H1 (cell line): ENCODE measurements around the gene ITPKC. TPM values are rescaled to one million over a fixed set of nuclear protein-coding genes. Genes with fewer than 3 reads are reported as not detected.

Source experiments
- CTCF ChIA-PET: fragments of 300-600 bp; sonication (Branson Sonifier 250); formaldehyde crosslinking; loops from one replicate; lab custom pipeline; 2021; ENCODE audit not compliant: partially characterized antibody; lab: Charles Lee
- POLR2A ChIA-PET: fragments of 300-600 bp; sonication (Branson Sonifier 250); formaldehyde crosslinking; loops from one replicate; lab custom pipeline; 2021; ENCODE audit warnings: inconsistent platforms; ENCODE audit not compliant: partially characterized antibody; lab: Charles Lee
- DNase-seq, 2 experiments: peaks; one replicate each; pipeline versions ENCODE4 v3.0.0 to v3.0.0-alpha.2; 2010 to 2022; ENCODE audit warnings: low spot score in 2 of 2, low read depth in 1 of 2, mixed read lengths in 1 of 2
- FAIRE-seq: peaks from 2 replicates; lab custom pipeline; 2011; peaks lifted over from hg19 to GRCh38; lab: Jason Lieb, UNC
- H2AFZ ChIP-seq: 2 replicates; pipeline ENCODE4 v1.8.1; 2012; ENCODE audit warnings: low read length, inconsistent platforms
- H2AK5ac ChIP-seq: 2 replicates; pipeline ENCODE4 v1.6.1; 2013; ENCODE audit warnings: low read depth, low read length
- H2BK120ac ChIP-seq: replicated peaks from 2 replicates; pipeline ENCODE3; 2013; ENCODE audit warnings: low read depth, low read length, inconsistent platforms
- H2BK12ac ChIP-seq: 2 replicates; pipeline ENCODE4 v1.6.1; 2013; ENCODE audit warnings: low read depth, low read length
- H2BK15ac ChIP-seq: 2 replicates; pipeline ENCODE4 v1.6.1; 2013; ENCODE audit warnings: low read length
- H2BK20ac ChIP-seq: 2 replicates; pipeline ENCODE4 v1.6.1; 2013; ENCODE audit warnings: low read length
- H2BK5ac ChIP-seq: 2 replicates; pipeline ENCODE4 v1.6.1; 2013; ENCODE audit warnings: low read depth, low read length
- H3K14ac ChIP-seq: 2 replicates; pipeline ENCODE4 v1.6.1; 2013; ENCODE audit warnings: inconsistent platforms; ENCODE audit not compliant: insufficient read length
- H3K18ac ChIP-seq: 2 replicates; pipeline ENCODE4 v1.6.1; 2013; ENCODE audit warnings: low read length; ENCODE audit errors: extremely low read depth
- H3K23ac ChIP-seq: 2 replicates; pipeline ENCODE4 v1.6.1; 2013; ENCODE audit warnings: inconsistent platforms; ENCODE audit not compliant: insufficient read length
- H3K23me2 ChIP-seq: 2 replicates; pipeline ENCODE4 v1.6.1; 2013; ENCODE audit warnings: low read depth, low read length
- H3K27ac ChIP-seq: 2 replicates; pipeline ENCODE4 v1.6.1; 2011; ENCODE audit warnings: low read depth, low read length, inconsistent platforms
- H3K27me3 ChIP-seq, 4 experiments: replicated peaks in 1 of 4; 1 replicate in 1 of 4; 2 replicates in 3 of 4; pipeline versions ENCODE4 v1.6.1 to v1.8.1; 2011 to 2013; ENCODE audit warnings: low read length in 3 of 4, mild to moderate bottlenecking in 3 of 4, inconsistent platforms in 2 of 4, mixed read lengths in 2 of 4, moderate library complexity in 1 of 4; ENCODE audit not compliant: control insufficient read depth in 3 of 4, insufficient read depth in 3 of 4; ENCODE audit errors: extremely low read depth in 1 of 4
- H3K36me3 ChIP-seq, 4 experiments: 2 replicates each; pipeline versions ENCODE4 v1.6.1 to v1.8.1; 2011 to 2013; ENCODE audit warnings: mild to moderate bottlenecking in 4 of 4, low read length in 3 of 4, moderate library complexity in 2 of 4, control low read depth in 1 of 4, inconsistent platforms in 1 of 4; ENCODE audit not compliant: insufficient read depth in 4 of 4, control insufficient read depth in 2 of 4
- H3K4ac ChIP-seq: replicated peaks from 2 replicates; pipeline ENCODE3; 2013; ENCODE audit warnings: low read length, low read depth, mixed read lengths, inconsistent platforms; ENCODE audit not compliant: insufficient read length
- H3K4me1 ChIP-seq, 4 experiments: replicated peaks in 1 of 4; 1 replicate in 1 of 4; 2 replicates in 3 of 4; pipeline versions ENCODE4 v1.6.1 to v1.8.1; 2011 to 2013; ENCODE audit warnings: low read length in 3 of 4, inconsistent platforms in 2 of 4, mixed read lengths in 1 of 4; ENCODE audit not compliant: insufficient read depth in 4 of 4, control insufficient read depth in 3 of 4
- H3K4me2 ChIP-seq, 2 experiments: 2 replicates each; pipeline versions ENCODE4 v1.6.1 to v1.8.1; 2011 to 2013; ENCODE audit warnings: low read depth in 2 of 2, low read length in 2 of 2, control low read depth in 1 of 2, inconsistent platforms in 1 of 2, mild to moderate bottlenecking in 1 of 2; ENCODE audit not compliant: insufficient read depth in 1 of 2
- H3K4me3 ChIP-seq, 4 experiments: fragments of 200-600, 300-600 bp in 1 of 4; sonication (generic), shearing (Covaris generic), sonication (Bioruptor Twin) in 1 of 4; 2 replicates each; pipeline versions ENCODE4 v1.5.1 to v1.8.1; 2011 to 2016; ENCODE audit warnings: low read length in 4 of 4, low read depth in 3 of 4, control low read depth in 2 of 4, inconsistent platforms in 2 of 4, mild to moderate bottlenecking in 2 of 4, mixed read lengths in 1 of 4, moderate library complexity in 1 of 4; ENCODE audit not compliant: insufficient read depth in 2 of 4; ENCODE audit errors: extremely low read depth in 1 of 4
- H3K56ac ChIP-seq: replicated peaks from 2 replicates; pipeline ENCODE3; 2013; ENCODE audit warnings: low read depth, mild to moderate bottlenecking, mixed read lengths, low read length, inconsistent platforms; ENCODE audit not compliant: insufficient read length
- H3K79me1 ChIP-seq: 2 replicates; pipeline ENCODE4 v1.6.1; 2013; ENCODE audit warnings: low read depth, low read length, control low read depth
- H3K79me2 ChIP-seq, 2 experiments: 2 replicates each; pipeline versions ENCODE4 v1.6.1 to v1.8.1; 2012 to 2013; ENCODE audit warnings: low read length in 2 of 2, mild to moderate bottlenecking in 2 of 2, inconsistent platforms in 1 of 2; ENCODE audit not compliant: insufficient read depth in 2 of 2, control insufficient read depth in 1 of 2
- H3K9ac ChIP-seq, 4 experiments: replicated peaks in 1 of 4; 1 replicate in 1 of 4; 2 replicates in 3 of 4; pipeline versions ENCODE4 v1.6.1 to v1.8.1; 2011 to 2013; ENCODE audit warnings: low read depth in 3 of 4, low read length in 3 of 4, control low read depth in 2 of 4, mild to moderate bottlenecking in 2 of 4, moderate library complexity in 2 of 4, inconsistent platforms in 1 of 4; ENCODE audit errors: extremely low read depth in 1 of 4
- H3K9me3 ChIP-seq, 2 experiments: 2 replicates each; pipeline versions ENCODE4 v1.6.1 to v1.8.1; 2012 to 2013; ENCODE audit warnings: mild to moderate bottlenecking in 2 of 2, moderate library complexity in 2 of 2, control low read depth in 1 of 2, inconsistent platforms in 1 of 2, low read depth in 1 of 2, low read length in 1 of 2, mixed read lengths in 1 of 2; ENCODE audit not compliant: insufficient read depth in 2 of 2
- H4K20me1 ChIP-seq, 2 experiments: replicated peaks in 1 of 2; 2 replicates each; pipeline versions ENCODE3 to v1.8.1; 2011 to 2013; ENCODE audit warnings: inconsistent platforms in 2 of 2, low read length in 2 of 2, mild to moderate bottlenecking in 1 of 2; ENCODE audit not compliant: insufficient read depth in 2 of 2, control insufficient read depth in 1 of 2
- H4K5ac ChIP-seq: 2 replicates; pipeline ENCODE4 v1.6.1; 2013; ENCODE audit warnings: low read length, low read depth, mixed read lengths, inconsistent platforms; ENCODE audit not compliant: insufficient read length
- H4K8ac ChIP-seq: 2 replicates; pipeline ENCODE4 v1.8.0; 2013; ENCODE audit warnings: mild to moderate bottlenecking, moderate library complexity, low read length, inconsistent platforms; ENCODE audit not compliant: insufficient read depth; ENCODE audit errors: extremely low read depth
- H4K91ac ChIP-seq: replicated peaks from 2 replicates; pipeline ENCODE3; 2013; ENCODE audit warnings: low read length, mixed read lengths, inconsistent platforms; ENCODE audit not compliant: insufficient read length
- ATF3 ChIP-seq: IDR thresholded peaks from 2 replicates; pipeline ENCODE4 v1.6.1; 2011; ENCODE audit warnings: low read depth, mild to moderate bottlenecking, low read length; ENCODE audit not compliant: insufficient read depth
- BACH1 ChIP-seq: IDR thresholded peaks from 2 replicates; pipeline ENCODE4 v1.6.1; 2012; ENCODE audit warnings: low read length, improper control_type of control experiment
- CHD1 ChIP-seq: IDR thresholded peaks from 2 replicates; pipeline ENCODE4 v1.6.1; 2012; ENCODE audit warnings: low read depth, low read length, improper control_type of control experiment
- EZH2 ChIP-seq: fragments of 200-600 bp; sonication (generic); IDR thresholded peaks from 2 replicates; pipeline ENCODE4 v1.7.1; 2012; ENCODE audit warnings: low read depth, mild to moderate bottlenecking, moderate library complexity, low read length, inconsistent platforms; ENCODE audit not compliant: severe bottlenecking
- GABPA ChIP-seq: IDR thresholded peaks from 2 replicates; pipeline ENCODE4 v1.6.1; 2011; ENCODE audit warnings: mild to moderate bottlenecking, low read length, moderate library complexity, borderline replicate concordance; ENCODE audit not compliant: insufficient read depth
- GTF2F1 ChIP-seq: IDR thresholded peaks from 2 replicates; pipeline ENCODE4 v1.6.1; 2012; ENCODE audit warnings: low read depth, low read length, improper control_type of control experiment, borderline replicate concordance
- JUN ChIP-seq: IDR thresholded peaks from 2 replicates; pipeline ENCODE4 v1.6.1; 2011; ENCODE audit warnings: low read depth, mild to moderate bottlenecking, improper control_type of control experiment, low read length
- JUND ChIP-seq: IDR thresholded peaks from 2 replicates; pipeline ENCODE4 v1.6.1; 2011; ENCODE audit warnings: mild to moderate bottlenecking, improper control_type of control experiment, low read length
- MAFK ChIP-seq: IDR thresholded peaks from 2 replicates; pipeline ENCODE4 v1.6.1; 2012; ENCODE audit warnings: low read depth, mild to moderate bottlenecking, improper control_type of control experiment, low read length
- RXRA ChIP-seq: IDR thresholded peaks from 2 replicates; pipeline ENCODE4 v1.6.1; 2011; ENCODE audit warnings: low read depth, mild to moderate bottlenecking, low read length, moderate library complexity; ENCODE audit not compliant: insufficient read depth
- SP4 ChIP-seq: IDR thresholded peaks from 2 replicates; pipeline ENCODE4 v1.6.1; 2012; ENCODE audit warnings: low read length, inconsistent platforms
- USF2 ChIP-seq: IDR thresholded peaks from 2 replicates; pipeline ENCODE4 v1.6.1; 2011; ENCODE audit warnings: low read length, improper control_type of control experiment
- WGBS, 2 experiments: shearing (Covaris generic) in 1 of 2; methylation state at CpG; one replicate each; pipeline versions ENCODE4 v1.1.6 to v1.1.7; 2013 to 2015; ENCODE audit warnings: low lambda C conversion rate in 2 of 2, mixed read lengths in 2 of 2, inconsistent platforms in 1 of 2, low coverage in 1 of 2, missing lambda C conversion rate in 1 of 2; ENCODE audit not compliant: insufficient replicate concordance in 2 of 2, insufficient coverage in 1 of 2, insufficient read length in 1 of 2; ENCODE audit errors: extremely low coverage in 1 of 2, missing lambda C conversion rate in 1 of 2; 5-methylcytosine and 5-hydroxymethylcytosine counted together
- polyA plus RNA-seq, 7 experiments: library from polyadenylated mRNA; depleted of rRNA in 3 of 7; stranded (reverse) in 5 of 7; unstranded in 2 of 7; fragments of >200 nt in 5 of 7; fragments of 200-250 nt in 2 of 7; gene quantifications; 1 replicate in 5 of 7; 2 replicates in 1 of 7; 4 replicates in 1 of 7; pipeline versions ENCODE4 v1.2.1 to v1.2.3, GENCODE V29; 2011 to 2013; ENCODE audit warnings: missing spikeins in 2 of 7, mixed read lengths in 2 of 7
- total RNA-seq: library from RNA; stranded (reverse); fragmentation: NEBNext Ultra II Directional; extraction: Animal tissue kit (Norgen Biotek cat#: 25700); gene quantifications from 2 replicates; pipeline ENCODE4 v1.2.1, GENCODE V29; 2021

ITPKC gene
- total and polyA plus RNA-seq, 2 of the 8 experiments (the other 6 are each of a cell fraction or from before 2014, with no cell fraction given), result 5.2 to 8.9 TPM

DNA sequence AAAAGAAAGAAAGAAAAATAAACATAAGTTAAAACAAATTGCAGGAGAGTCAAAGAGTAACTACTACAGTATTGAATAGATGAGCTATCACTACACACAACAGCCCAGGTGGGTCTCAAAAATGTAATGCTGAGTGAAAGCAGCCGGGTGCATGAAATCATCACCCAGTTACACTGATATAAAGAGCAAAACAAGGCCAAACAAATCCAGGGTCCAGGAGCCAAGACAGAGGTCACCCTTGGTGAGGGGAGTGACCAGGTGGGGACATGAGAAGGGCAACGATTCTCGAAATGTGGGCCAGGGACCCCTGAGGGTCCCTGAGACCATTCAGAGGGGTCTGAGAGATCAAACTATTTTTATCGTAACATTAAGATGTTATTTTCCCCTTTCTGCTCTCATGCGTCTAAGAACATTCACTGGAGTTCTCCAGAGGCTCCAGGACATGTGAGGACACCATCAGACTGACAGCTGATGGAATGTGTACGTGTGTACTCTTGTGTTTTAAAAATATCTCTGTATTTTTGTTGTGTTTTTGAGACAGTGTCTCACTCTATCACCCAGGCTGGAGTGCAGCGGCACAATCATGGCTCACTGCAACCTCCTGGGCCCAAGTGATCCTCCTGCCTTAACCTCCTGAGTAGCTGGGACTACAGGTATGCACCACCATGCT is 10.8 kb upstream of the ITPKC start:
- no peaks in the 10 kb centered on the region for H3K23me2 ChIP-seq
- H2BK120ac ChIP-seq, result no peak overlapping the region
- H3K4me2 ChIP-seq, result no peak overlapping the region
- no peak overlapping the region for H2BK15ac ChIP-seq
- H3K27ac ChIP-seq, result no peak overlapping the region
- H3K4me1 ChIP-seq, result peaks cover 0 to 4% (median 1%) of the 10 kb centered on the region in 4 experiments; a peak in 4 of 7 replicates
- 89% methylated on average over 7 of the region's 7 CpGs; no CpG with 5 or more reads in 1 of the 2 experiments for WGBS, 2 experiments
- H3K56ac ChIP-seq, result no peak overlapping the region
- peaks cover 0 to 6% of the 10 kb centered on the region in 2 experiments for H4K20me1 ChIP-seq
- H3K27me3 ChIP-seq, result no peaks in the 10 kb centered on the region
- H3K79me1 ChIP-seq, result no peaks in the 10 kb centered on the region
- H3K14ac ChIP-seq, result no peak overlapping the region
- H2AK5ac ChIP-seq, result no peak overlapping the region
- no peak overlapping the region for H3K23ac ChIP-seq
- no peak overlapping the region for H4K8ac ChIP-seq
- H2BK5ac ChIP-seq, result no peak overlapping the region
- H2AFZ ChIP-seq, result no peak overlapping the region
- H3K4me3 ChIP-seq, result no peak overlapping the region
- no peak overlapping the region for H3K9ac ChIP-seq
- H3K79me2 ChIP-seq, result no peaks in the 10 kb centered on the region
- H3K9me3 ChIP-seq, result no peaks in the 10 kb centered on the region
- no peak overlapping the region for H3K4ac ChIP-seq
- H2BK12ac ChIP-seq, result no peak overlapping the region
- FAIRE-seq (no peak), DNase-seq (no peak)
- no peak overlapping the region for H3K18ac ChIP-seq
- no peak overlapping the region for H4K91ac ChIP-seq
- H3K36me3 ChIP-seq, result peaks cover 12 to 38% (median 28%) of the 10 kb centered on the region in 4 experiments; a peak in 7 of 8 replicates
- CTCF ChIA-PET, result no interaction called here
- H2BK20ac ChIP-seq, result no peak overlapping the region
- H4K5ac ChIP-seq, result no peak overlapping the region
- POLR2A ChIA-PET, result interaction anchor here (0.6 to 1.4 kb wide), 3 partner anchors 37 to 250 kb away, joined by 3 read pairs; no protein-coding TSS in a partner anchor
- no peak for TF ChIP-seq CHD1
- no peak for TF ChIP-seq EZH2
- TF ChIP-seq JUND, result no peak
- no peak for TF ChIP-seq JUN
- TF ChIP-seq RXRA, result no peak
- TF ChIP-seq SP4, result no peak
- TF ChIP-seq USF2, result no peak
- TF ChIP-seq MAFK, result no peak
- TF ChIP-seq ATF3, result no peak
- TF ChIP-seq GTF2F1, result no peak
- TF ChIP-seq BACH1, result no peak
- no peak for TF ChIP-seq GABPA
